IMR-90 (cell line): ENCODE results near the gene SNX3. TPM values are rescaled to one million over a fixed set of nuclear protein-coding genes. Genes with fewer than 3 reads are reported as not detected.

Source experiments
- ATAC-seq: fragments of 200-7000 bp; cut with Tn5 transposase; 2 replicates; pipeline ENCODE4 v1.9.1; 2020; ENCODE audit warnings: low read depth, mild to moderate bottlenecking, moderate library complexity
- BruUV-seq: library from RNA; stranded (reverse); fragments of 400-500 nt; replicated peaks from 2 replicates; lab custom pipeline; 2021; lab: Mats Ljungman, UMichigan
- CTCF ChIA-PET: fragments of 300-600 bp; formaldehyde crosslinking; extraction: SDS; loops from one replicate; lab custom pipeline; 2021; ENCODE audit warnings: antibody characterized with exemption; lab: Yijun Ruan, JAX
- POLR2A ChIA-PET: fragments of 300-600 bp; sonication (Branson Sonifier 250); formaldehyde crosslinking; loops from one replicate; lab custom pipeline; 2022; ENCODE audit warnings: antibody characterized with exemption; ENCODE audit not compliant: unreplicated experiment; lab: Charles Lee
- DNase-seq: peaks from one replicate; pipeline ENCODE4 v3.0.0; 2013
- H2AFZ ChIP-seq: replicated peaks from 2 replicates; pipeline ENCODE3; 2013; ENCODE audit warnings: low read length, mild to moderate bottlenecking; ENCODE audit not compliant: poor library complexity
- H2AK5ac ChIP-seq: 2 replicates; pipeline ENCODE4 v1.6.1; 2013; ENCODE audit warnings: low read depth, low read length, inconsistent platforms
- H2AK9ac ChIP-seq: replicated peaks from 2 replicates; pipeline ENCODE3; 2013; ENCODE audit warnings: mild to moderate bottlenecking, low read depth, low read length, moderate library complexity; ENCODE audit not compliant: poor library complexity
- H2BK120ac ChIP-seq: 2 replicates; pipeline ENCODE4 v1.6.1; 2013; ENCODE audit warnings: low read depth, low read length, inconsistent platforms
- H2BK15ac ChIP-seq: 3 replicates; pipeline ENCODE4 v1.6.1; 2013; ENCODE audit warnings: low read depth, low read length, inconsistent platforms
- H2BK20ac ChIP-seq: 2 replicates; pipeline ENCODE4 v1.6.1; 2013; ENCODE audit warnings: low read depth, mild to moderate bottlenecking, inconsistent platforms, low read length, moderate library complexity
- H2BK5ac ChIP-seq: 2 replicates; pipeline ENCODE4 v1.6.1; 2013; ENCODE audit warnings: mild to moderate bottlenecking, low read depth, low read length, inconsistent platforms; ENCODE audit not compliant: poor library complexity, severe bottlenecking
- H3K14ac ChIP-seq: replicated peaks from 2 replicates; pipeline ENCODE4 v1.6.1; 2013; ENCODE audit warnings: low read depth, low read length, inconsistent platforms
- H3K18ac ChIP-seq: 2 replicates; pipeline ENCODE4 v1.6.1; 2013; ENCODE audit warnings: low read depth, low read length, control low read depth
- H3K23ac ChIP-seq: 2 replicates; pipeline ENCODE4 v1.6.1; 2013; ENCODE audit warnings: low read depth, low read length, inconsistent platforms
- H3K27ac ChIP-seq: 2 replicates; pipeline ENCODE4 v1.5.1; 2013; ENCODE audit warnings: mild to moderate bottlenecking, control low read depth, low read length; ENCODE audit not compliant: insufficient read depth
- H3K27me3 ChIP-seq: 2 replicates; pipeline ENCODE4 v1.6.1; 2013; ENCODE audit warnings: low read length; ENCODE audit not compliant: control insufficient read depth, insufficient read depth
- H3K36me3 ChIP-seq: 2 replicates; pipeline ENCODE4 v1.6.1; 2013; ENCODE audit warnings: low read length, mixed read lengths; ENCODE audit not compliant: control insufficient read depth, insufficient read depth
- H3K4ac ChIP-seq: 2 replicates; pipeline ENCODE4 v1.6.1; 2013; ENCODE audit warnings: low read depth, low read length, inconsistent platforms
- H3K4me1 ChIP-seq: 2 replicates; pipeline ENCODE4 v1.6.1; 2013; ENCODE audit warnings: low read length, mixed read lengths; ENCODE audit not compliant: control insufficient read depth, insufficient read depth
- H3K4me2 ChIP-seq: 2 replicates; pipeline ENCODE4 v1.6.1; 2013; ENCODE audit warnings: low read depth, mild to moderate bottlenecking, control low read depth, low read length, moderate library complexity
- H3K4me3 ChIP-seq: 2 replicates; pipeline ENCODE4 v1.5.1; 2013; ENCODE audit warnings: low read depth, mild to moderate bottlenecking, control low read depth, low read length, moderate library complexity; ENCODE audit not compliant: insufficient read depth
- H3K56ac ChIP-seq: 2 replicates; pipeline ENCODE4 v1.6.1; 2013; ENCODE audit warnings: low read length, inconsistent platforms; ENCODE audit not compliant: insufficient read depth; ENCODE audit errors: extremely low read depth
- H3K79me1 ChIP-seq, 2 experiments: 2 replicates each; pipeline ENCODE4 v1.6.1; 2013; ENCODE audit warnings: low read length in 2 of 2, inconsistent platforms in 1 of 2, low read depth in 1 of 2
- H3K9ac ChIP-seq: 2 replicates; pipeline ENCODE4 v1.6.1; 2013; ENCODE audit warnings: low read depth, low read length, control low read depth
- H3K9me1 ChIP-seq: 2 replicates; pipeline ENCODE4 v1.6.1; 2013; ENCODE audit warnings: low read length, inconsistent platforms; ENCODE audit not compliant: insufficient read depth
- H3K9me3 ChIP-seq: 2 replicates; pipeline ENCODE4 v1.6.1; 2013; ENCODE audit warnings: low read length; ENCODE audit not compliant: control insufficient read depth, insufficient read depth
- H4K20me1 ChIP-seq: 2 replicates; pipeline ENCODE4 v1.6.1; 2013; ENCODE audit warnings: low read length, inconsistent platforms; ENCODE audit not compliant: insufficient read depth
- H4K5ac ChIP-seq: 2 replicates; pipeline ENCODE4 v1.6.1; 2013; ENCODE audit warnings: mild to moderate bottlenecking, low read depth, low read length, control low read depth
- H4K8ac ChIP-seq, 2 experiments: 2 replicates each; pipeline ENCODE4 v1.6.1; 2013; ENCODE audit warnings: low read depth in 2 of 2, low read length in 2 of 2, control low read depth in 1 of 2, inconsistent platforms in 1 of 2
- H4K91ac ChIP-seq: 2 replicates; pipeline ENCODE4 v1.6.1; 2013; ENCODE audit warnings: low read depth, low read length, inconsistent platforms; ENCODE audit not compliant: insufficient read depth
- BHLHE40 ChIP-seq: fragments of 150-350 bp; IDR thresholded peaks from 2 replicates; pipeline ENCODE4 v1.6.1; 2016; ENCODE audit warnings: mild to moderate bottlenecking, low read depth, low read length
- CEBPB ChIP-seq: IDR thresholded peaks from 2 replicates; pipeline ENCODE4 v1.6.1; 2012; ENCODE audit warnings: low read depth, low read length, improper control_type of control experiment
- CHD1 ChIP-seq: IDR thresholded peaks from 2 replicates; pipeline ENCODE4 v1.6.1; 2012; ENCODE audit warnings: low read depth, low read length, improper control_type of control experiment
- FOS ChIP-seq: fragments of 150-350 bp; IDR thresholded peaks from 2 replicates; pipeline ENCODE4 v1.6.1; 2016; ENCODE audit warnings: low read depth, low read length
- MAFK ChIP-seq: IDR thresholded peaks from 2 replicates; pipeline ENCODE4 v1.6.1; 2012; ENCODE audit warnings: low read depth, low read length, improper control_type of control experiment
- MAZ ChIP-seq: IDR thresholded peaks from 2 replicates; pipeline ENCODE4 v1.6.1; 2012; ENCODE audit warnings: low read depth, mild to moderate bottlenecking, low read length, improper control_type of control experiment, moderate library complexity, borderline replicate concordance
- MXI1 ChIP-seq: IDR thresholded peaks from 2 replicates; pipeline ENCODE4 v1.6.1; 2012; ENCODE audit warnings: low read depth, mild to moderate bottlenecking, low read length, moderate library complexity, borderline replicate concordance
- NFE2L2 ChIP-seq: fragments of 150-350 bp; IDR thresholded peaks from 2 replicates; pipeline ENCODE4 v1.6.1; 2016; ENCODE audit warnings: low read depth, mild to moderate bottlenecking, low read length
- POLR2A ChIP-seq: IDR thresholded peaks from 2 replicates; pipeline ENCODE4 v1.6.1; 2012; ENCODE audit warnings: mild to moderate bottlenecking, low read depth, low read length
- RAD21 ChIP-seq: IDR thresholded peaks from 2 replicates; pipeline ENCODE4 v1.6.1; 2012; ENCODE audit warnings: low read length, improper control_type of control experiment
- RCOR1 ChIP-seq: IDR thresholded peaks from 2 replicates; pipeline ENCODE4 v1.6.1; 2012; ENCODE audit warnings: mild to moderate bottlenecking, low read length, improper control_type of control experiment; ENCODE audit not compliant: insufficient replicate concordance
- RFX5 ChIP-seq: IDR thresholded peaks from 2 replicates; pipeline ENCODE4 v1.8.0; 2012; ENCODE audit warnings: low read depth, mild to moderate bottlenecking, low read length, moderate library complexity
- SMC3 ChIP-seq: fragments of 150-350 bp; IDR thresholded peaks from 2 replicates; pipeline ENCODE4 v1.6.1; 2016; ENCODE audit warnings: low read depth, mild to moderate bottlenecking, antibody characterized with exemption, low read length, moderate library complexity
- WGBS, 2 experiments: methylation state at CpG; one replicate each; pipeline versions ENCODE4 v1.1.5 to v1.1.7; 2013; ENCODE audit warnings: missing lambda C conversion rate in 2 of 2; ENCODE audit not compliant: insufficient read length in 1 of 2; ENCODE audit errors: extremely low coverage in 2 of 2; 5-methylcytosine and 5-hydroxymethylcytosine counted together
- dilution Hi-C: fragments of 300-500 bp; cut with HindIII; formaldehyde crosslinking; loops from one replicate; pipeline ENCODE4 v1.14.3; 2018; ENCODE audit warnings: low sequenced_read_pairs; ENCODE audit not compliant: unreplicated experiment
- in situ Hi-C: fragments of 300-500 bp; cut with MboI; formaldehyde crosslinking; loops from 3 replicates; pipeline ENCODE4 v1.14.3; 2019; ENCODE audit warnings: low sequenced_read_pairs, inconsistent platforms, mixed read lengths
- intact Hi-C: fragments of 100-400 bp; cut with micrococcal nuclease; formaldehyde crosslinking; loops from 2 replicates; pipeline ENCODE4 v1.10.0; 2022
- polyA plus RNA-seq, 3 experiments: library from polyadenylated mRNA; depleted of rRNA; stranded (reverse); fragments of >200 nt; gene quantifications; 2 replicates each; pipeline ENCODE4 v1.2.3, GENCODE V29; 2012; ENCODE audit warnings: low replicate concordance in 1 of 3
- total RNA-seq: library from RNA; depleted of rRNA; stranded (reverse); fragments of >200 nt; gene quantifications from 2 replicates; pipeline ENCODE4 v1.2.3, GENCODE V29; 2012
- TF ChIP-seq, protein P1 (sequence below): fragments of 150-350 bp; IDR thresholded peaks from 2 replicates; pipeline ENCODE4 v1.6.1; 2016; ENCODE audit warnings: low read depth, mild to moderate bottlenecking, low read length, moderate library complexity, borderline replicate concordance
- TF ChIP-seq, protein P2 (sequence below): conservative IDR thresholded peaks from 2 replicates; pipeline ENCODE4 v1.5.1; 2012; ENCODE audit warnings: mild to moderate bottlenecking, low read depth, low read length, improper control_type of control experiment
- TF ChIP-seq, protein P3 (sequence below): fragments of 150-350 bp; IDR thresholded peaks from 2 replicates; pipeline ENCODE4 v1.6.1; 2017; ENCODE audit warnings: mild to moderate bottlenecking, antibody characterized with exemption, low read length, low read depth

Gene SNX3
- total and polyA plus RNA-seq, 2 of the 4 experiments (the other 2 are of a cell fraction), result 105 to 159 TPM

DNA sequence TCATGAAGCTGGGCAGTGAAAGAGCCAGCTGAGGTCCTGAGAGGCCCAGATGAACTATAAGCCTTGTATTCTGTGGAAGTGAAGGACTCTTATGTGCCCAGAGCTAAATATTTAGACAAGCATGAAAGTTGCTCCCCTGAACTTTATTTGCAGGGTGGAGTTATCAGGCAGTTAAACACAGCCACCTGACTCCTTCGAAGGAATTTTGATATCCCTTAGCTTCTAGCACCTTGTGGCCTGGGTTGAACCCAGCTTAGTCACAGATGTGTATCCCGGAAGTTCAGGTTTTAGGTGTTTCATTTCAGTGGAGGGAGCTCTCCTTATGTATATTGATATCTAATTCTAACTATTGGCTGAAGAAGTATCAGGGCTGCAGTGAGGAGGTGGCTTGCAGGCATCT is 74.6 kb downstream of the SNX3 start:
- intact Hi-C loops, result no loop called here
- H2BK20ac ChIP-seq, result no peak overlapping the region

More for the DNA sequence above, 74.6 kb downstream of the SNX3 start:
- no peak overlapping the region for H3K56ac ChIP-seq
- no peak overlapping the region for H3K9ac ChIP-seq
- no peak overlapping the region for H2AFZ ChIP-seq
- no TSS peak for BruUV-seq
- H2BK120ac ChIP-seq, result no peak overlapping the region
- H2AK9ac ChIP-seq, result no peak overlapping the region
- WGBS, 2 experiments, result no CpG with 5 or more reads among the region's 2 CpGs
- no peak overlapping the region for H3K23ac ChIP-seq
- no peak overlapping the region for H2AK5ac ChIP-seq
- POLR2A ChIA-PET, result no interaction called here
- H2BK5ac ChIP-seq, result no peak overlapping the region
- H3K9me3 ChIP-seq, result no peaks in the 10 kb centered on the region
- TF ChIP-seq MAZ, result no peak
- TF ChIP-seq, protein P1, sequence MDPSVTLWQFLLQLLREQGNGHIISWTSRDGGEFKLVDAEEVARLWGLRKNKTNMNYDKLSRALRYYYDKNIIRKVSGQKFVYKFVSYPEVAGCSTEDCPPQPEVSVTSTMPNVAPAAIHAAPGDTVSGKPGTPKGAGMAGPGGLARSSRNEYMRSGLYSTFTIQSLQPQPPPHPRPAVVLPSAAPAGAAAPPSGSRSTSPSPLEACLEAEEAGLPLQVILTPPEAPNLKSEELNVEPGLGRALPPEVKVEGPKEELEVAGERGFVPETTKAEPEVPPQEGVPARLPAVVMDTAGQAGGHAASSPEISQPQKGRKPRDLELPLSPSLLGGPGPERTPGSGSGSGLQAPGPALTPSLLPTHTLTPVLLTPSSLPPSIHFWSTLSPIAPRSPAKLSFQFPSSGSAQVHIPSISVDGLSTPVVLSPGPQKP, result no peak
- no peak for TF ChIP-seq RFX5
- TF ChIP-seq RCOR1, result no peak
- no peak for TF ChIP-seq MXI1
- TF ChIP-seq CHD1, result no peak
- TF ChIP-seq, protein P2, sequence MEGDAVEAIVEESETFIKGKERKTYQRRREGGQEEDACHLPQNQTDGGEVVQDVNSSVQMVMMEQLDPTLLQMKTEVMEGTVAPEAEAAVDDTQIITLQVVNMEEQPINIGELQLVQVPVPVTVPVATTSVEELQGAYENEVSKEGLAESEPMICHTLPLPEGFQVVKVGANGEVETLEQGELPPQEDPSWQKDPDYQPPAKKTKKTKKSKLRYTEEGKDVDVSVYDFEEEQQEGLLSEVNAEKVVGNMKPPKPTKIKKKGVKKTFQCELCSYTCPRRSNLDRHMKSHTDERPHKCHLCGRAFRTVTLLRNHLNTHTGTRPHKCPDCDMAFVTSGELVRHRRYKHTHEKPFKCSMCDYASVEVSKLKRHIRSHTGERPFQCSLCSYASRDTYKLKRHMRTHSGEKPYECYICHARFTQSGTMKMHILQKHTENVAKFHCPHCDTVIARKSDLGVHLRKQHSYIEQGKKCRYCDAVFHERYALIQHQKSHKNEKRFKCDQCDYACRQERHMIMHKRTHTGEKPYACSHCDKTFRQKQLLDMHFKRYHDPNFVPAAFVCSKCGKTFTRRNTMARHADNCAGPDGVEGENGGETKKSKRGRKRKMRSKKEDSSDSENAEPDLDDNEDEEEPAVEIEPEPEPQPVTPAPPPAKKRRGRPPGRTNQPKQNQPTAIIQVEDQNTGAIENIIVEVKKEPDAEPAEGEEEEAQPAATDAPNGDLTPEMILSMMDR, result no peak
- TF ChIP-seq, protein P3, sequence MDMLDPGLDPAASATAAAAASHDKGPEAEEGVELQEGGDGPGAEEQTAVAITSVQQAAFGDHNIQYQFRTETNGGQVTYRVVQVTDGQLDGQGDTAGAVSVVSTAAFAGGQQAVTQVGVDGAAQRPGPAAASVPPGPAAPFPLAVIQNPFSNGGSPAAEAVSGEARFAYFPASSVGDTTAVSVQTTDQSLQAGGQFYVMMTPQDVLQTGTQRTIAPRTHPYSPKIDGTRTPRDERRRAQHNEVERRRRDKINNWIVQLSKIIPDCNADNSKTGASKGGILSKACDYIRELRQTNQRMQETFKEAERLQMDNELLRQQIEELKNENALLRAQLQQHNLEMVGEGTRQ, result no peak
- TF ChIP-seq BHLHE40, result no peak
- TF ChIP-seq RAD21, result no peak
- TF ChIP-seq FOS, result no peak
- TF ChIP-seq POLR2A, result no peak
- no peak for TF ChIP-seq CEBPB
- no peak for TF ChIP-seq MAFK
- no peak for TF ChIP-seq NFE2L2
- TF ChIP-seq SMC3, result no peak
- no peak for DNase-seq
- no peaks in the 10 kb centered on the region for H4K20me1 ChIP-seq
- H3K4ac ChIP-seq, result no peak overlapping the region
- ATAC-seq, result no peak
- no peak overlapping the region for H3K27ac ChIP-seq
- dilution Hi-C loops, result no loop called here
- no peaks in the 10 kb centered on the region for H3K79me1 ChIP-seq
- H3K9me1 ChIP-seq, result no peaks in the 10 kb centered on the region
- no peak overlapping the region for H3K4me2 ChIP-seq
- in situ Hi-C loops, result no loop called here
- H4K91ac ChIP-seq, result no peak overlapping the region
- H4K5ac ChIP-seq, result no peak overlapping the region
- no peak overlapping the region for H3K14ac ChIP-seq
- no peak overlapping the region for H3K4me3 ChIP-seq
- H3K18ac ChIP-seq, result no peak overlapping the region
- no peaks in the 10 kb centered on the region for H3K4me1 ChIP-seq
- H4K8ac ChIP-seq, result no peak overlapping the region
- no peaks in the 10 kb centered on the region for H3K36me3 ChIP-seq
- CTCF ChIA-PET, result no interaction called here
- no peak overlapping the region for H2BK15ac ChIP-seq
- peaks cover 35% of the 10 kb centered on the region for H3K27me3 ChIP-seq
